Measurements from ENCODE around the gene CD82.
A peak's percentile ranks its signal among the peaks of the same experiment; 100 is the strongest.
"Not testable (repeated sequence)": the region's sequence is repeated elsewhere in the genome, so short reads cannot be mapped to it uniquely, and the experiment has no call there.

The CD82 gene

DNA sequence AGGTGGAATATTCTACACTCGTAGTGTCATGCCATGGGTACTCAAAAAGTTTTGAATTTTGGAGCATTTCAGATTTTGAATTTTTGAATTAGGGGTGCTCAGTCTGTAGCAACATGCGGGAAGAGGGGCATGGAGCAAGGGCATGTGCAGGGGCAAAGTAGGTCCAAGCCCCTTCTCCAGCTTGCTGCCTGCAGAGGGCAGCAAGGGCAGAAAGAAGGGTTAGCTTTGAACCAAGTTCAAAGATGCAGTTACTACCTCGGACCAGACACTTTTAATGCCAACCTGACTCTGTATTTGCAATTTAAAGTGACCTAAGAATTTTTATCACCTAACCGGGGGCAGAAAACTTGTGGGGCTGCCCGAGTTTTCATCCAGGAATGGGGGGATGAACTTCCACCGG lies 68.2 kb downstream of the CD82 start:
- DNase-seq = peak; percentile 13

DNA sequence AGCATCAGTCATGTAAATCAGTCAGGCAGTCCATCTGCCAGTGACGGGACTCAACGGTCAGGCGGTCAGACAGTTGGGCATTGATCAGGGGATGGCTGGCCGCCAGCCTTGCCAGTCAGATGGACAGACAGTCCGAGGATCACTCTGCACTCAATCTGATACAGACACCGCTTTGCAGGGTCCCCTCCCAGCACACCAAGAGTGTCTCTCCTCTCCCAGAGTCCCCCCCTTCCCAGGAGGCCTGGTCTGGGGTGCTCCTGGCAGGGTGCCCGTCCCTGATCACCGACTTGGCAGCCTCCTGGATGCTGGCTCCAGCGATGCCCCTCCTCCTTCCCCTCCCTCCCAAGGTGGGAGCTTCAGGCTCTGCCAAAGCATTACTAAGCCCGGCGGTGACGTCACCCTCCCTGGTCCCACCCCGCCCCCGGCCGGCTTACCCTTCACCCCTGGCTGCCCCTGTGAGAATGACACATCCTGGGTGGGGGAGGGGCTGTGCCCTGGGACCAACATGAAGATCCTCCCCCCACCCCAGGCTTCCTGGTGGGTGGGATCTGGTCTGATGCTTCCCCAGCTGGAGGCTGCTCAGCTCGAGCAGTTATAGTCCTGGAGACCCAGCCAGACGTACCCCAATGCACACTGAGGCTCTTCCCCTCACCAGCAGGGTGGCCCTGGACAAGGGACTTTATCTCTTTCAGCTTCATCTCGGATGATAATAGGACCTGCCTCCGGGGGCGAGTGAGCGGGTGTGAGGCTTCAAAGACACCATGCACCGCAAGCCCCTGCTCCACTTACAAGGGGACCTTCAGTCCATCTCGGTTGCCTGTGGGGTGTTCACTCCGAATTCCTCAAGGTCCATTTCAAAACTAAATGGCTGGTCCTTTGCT lies 69.2 kb downstream of the CD82 start:
- peak; percentile 75 for DNase-seq

DNA sequence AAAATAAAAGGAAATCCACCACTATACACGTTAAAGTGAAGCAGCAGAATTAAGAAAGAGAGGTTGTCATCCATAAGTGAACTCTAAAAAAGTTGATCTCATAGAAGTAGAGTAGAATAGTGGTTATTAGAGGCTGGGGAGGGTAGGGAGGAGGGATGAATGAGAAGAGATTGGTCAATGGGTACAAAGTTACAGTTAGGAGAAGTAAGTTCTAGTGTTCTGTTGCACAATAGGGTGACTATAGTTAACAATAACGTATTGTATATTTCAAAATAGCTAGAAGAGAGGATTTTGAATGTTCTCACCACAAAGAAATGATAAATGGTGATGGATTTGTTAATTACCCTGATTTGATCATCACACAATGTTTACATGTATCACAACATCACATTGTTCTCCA lies 72.0 kb downstream of the CD82 start:
- no peak for DNase-seq

DNA sequence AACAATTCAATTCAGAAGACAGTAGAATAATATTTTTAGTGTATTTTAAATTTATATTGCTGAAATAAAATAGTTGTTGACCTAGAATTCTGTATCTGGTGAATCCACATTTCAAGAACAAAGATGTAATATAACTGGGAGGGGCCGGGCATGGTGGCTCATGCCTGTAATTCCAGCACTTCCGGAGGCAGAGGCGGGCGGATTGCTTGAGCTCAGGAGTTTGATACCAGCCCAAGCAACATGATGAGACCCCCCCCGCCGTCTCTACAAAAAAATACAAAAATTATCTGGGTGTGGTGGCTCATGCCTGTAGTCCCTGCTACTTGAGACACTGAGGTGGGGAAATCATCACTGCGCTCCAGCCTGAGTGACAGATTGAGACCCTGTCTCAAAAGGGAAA lies 72.6 kb downstream of the CD82 start:
- no peak for DNase-seq

DNA sequence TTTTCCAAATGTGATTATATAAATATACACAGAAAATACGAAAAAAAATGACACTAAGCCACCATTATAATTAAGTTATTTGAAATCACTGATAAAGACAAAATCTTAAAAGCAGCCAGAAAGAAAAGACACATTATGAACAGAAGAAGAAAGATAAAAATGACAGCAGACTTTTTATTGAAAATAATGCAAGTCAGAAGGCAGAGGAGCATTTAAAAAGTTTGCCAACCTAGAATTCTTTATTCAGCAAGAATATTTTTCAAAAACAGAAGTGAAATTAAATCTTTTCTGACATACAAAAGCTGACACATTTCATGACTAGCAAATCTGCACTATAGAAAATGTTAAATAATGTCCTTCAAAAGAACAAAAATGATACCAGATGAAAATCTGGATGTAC lies 77.8 kb downstream of the CD82 start:
- no peak for DNase-seq

DNA sequence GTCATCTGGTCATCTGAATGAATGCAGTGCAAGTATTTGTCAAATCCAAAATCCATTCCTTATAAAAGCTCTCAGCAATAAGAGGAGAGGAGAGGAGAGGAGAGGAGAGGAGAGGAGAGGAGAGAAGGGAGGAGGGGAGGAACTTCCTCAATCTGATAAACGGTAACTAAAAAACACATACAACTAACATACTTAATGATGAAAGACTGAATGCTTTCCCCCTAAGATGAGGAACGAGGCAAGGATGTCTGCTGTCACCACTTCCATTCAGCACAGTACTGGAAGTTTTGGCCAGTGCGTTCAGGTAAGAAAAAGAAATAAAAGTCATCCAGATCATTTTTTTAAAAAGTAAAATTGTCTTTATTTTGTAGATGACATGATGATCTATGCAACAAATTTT lies 80.4 kb downstream of the CD82 start:
- DNase-seq = no peak

DNA sequence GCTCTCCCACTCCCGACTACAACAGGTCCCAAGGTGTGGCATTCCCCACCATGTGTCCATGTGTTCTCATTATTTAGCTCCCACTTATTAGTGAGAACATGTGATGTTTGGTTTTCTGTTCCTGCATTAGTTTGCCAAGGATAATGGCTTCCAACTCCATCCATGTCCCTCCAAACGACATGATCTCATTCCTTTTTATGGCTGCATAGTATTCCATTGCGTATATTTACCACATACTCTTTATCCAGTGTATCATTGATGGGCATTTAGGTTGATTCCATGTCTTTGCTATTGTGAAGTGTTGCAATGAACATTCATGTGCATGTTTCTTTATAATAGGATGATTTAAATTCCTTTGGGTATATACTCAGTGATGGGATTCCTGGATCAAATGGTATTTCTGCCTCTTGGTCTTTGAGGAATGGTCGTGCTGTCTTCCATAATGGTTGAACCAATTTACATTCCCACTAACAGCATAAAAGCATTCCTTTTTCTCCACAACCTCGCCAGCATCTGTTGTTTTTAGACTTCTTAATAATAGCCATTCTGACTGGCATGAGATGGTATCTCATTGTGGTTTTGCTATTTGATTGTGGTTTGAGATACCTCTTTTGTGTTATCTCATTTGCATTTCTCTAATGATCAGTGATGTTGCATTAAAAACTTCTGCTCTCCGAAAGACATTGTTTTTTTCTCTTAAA lies 81.9 kb downstream of the CD82 start:
- not testable (repeated sequence) for DNase-seq

DNA sequence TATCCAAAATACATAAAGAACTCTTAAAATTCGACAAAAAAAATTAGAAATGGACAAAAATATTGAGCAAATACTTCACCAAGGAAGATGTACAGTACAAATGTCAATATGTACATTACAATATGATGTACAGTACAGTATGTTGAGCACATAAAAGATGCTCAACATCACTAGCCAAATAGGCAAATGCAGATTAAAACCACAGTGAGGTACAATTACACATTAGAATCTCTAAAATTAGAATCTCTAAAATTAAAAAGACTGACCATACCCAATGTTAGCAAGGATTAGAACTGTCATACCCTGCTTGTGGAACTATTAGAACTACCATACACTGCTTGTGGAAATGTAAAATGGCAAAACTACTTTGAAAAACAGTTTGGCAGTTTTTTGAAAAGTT lies 82.6 kb downstream of the CD82 start:
- DNase-seq = no peak

DNA sequence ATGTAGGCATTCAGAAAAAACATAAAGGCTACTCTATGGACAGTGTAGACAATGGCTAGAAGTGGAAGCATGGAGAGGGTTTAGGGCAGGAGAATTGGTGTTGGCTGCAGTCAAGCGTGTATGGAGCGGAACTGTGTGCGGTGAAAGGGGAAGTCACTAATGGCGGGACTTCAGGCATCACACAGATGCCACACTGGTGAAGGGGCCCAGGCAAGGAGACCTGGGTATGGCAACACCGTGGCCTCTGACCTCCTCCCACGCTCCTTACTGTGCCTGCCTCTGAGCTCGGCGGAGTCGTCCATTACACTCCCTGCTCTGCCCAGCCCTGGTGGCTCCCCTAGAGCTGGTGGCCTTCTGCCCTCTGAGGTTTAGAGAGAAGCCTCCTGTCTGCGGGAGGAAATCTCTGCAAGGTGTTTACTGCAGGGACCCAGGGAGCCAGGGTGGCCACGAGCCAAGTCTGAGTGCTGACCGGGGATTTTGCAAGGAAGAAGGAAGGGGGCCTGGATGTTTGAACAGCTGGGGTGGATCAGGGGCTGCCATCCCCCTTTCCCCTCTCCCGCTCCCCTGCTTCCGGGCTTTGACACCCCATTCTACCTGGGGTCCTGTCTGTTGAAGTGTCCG lies 86.2 kb downstream of the CD82 start:
- no peak for DNase-seq

DNA sequence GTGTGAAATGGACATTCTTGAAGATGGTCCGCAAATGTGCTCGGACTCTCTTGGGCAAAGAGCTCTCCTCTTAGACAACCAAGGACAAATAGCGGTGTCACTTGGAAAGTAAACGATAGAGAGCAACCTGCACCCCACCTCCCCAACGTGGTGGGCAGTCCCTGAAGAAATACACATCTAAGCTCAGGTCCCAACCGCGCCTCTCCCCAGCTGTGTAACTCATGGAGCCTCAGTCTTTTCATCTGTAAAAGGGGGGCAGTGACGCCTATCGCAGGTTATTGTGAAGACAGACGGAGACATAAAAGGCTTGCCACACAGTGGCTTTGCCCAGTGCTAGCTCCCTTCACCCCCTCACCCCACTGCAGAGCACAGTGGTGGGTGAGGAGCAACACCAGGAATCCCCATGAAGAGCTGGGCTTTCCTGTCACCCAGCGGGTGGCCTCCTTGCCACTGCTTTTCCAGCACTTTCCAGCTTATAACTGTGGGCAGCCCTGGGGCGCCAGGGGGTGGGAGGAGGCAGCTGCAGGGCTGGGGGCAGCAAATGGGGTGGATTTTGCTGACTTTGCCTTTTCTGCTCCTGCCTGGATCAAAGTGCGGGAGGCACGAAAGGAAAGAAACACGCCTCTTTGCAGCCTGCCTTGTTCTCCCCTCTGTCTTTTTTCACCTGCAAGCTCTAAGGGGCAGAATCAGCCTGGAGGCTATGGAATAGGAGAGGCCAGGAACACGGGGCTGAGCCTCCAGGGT lies 87.6 kb downstream of the CD82 start:
- DNase-seq = no peak

DNA sequence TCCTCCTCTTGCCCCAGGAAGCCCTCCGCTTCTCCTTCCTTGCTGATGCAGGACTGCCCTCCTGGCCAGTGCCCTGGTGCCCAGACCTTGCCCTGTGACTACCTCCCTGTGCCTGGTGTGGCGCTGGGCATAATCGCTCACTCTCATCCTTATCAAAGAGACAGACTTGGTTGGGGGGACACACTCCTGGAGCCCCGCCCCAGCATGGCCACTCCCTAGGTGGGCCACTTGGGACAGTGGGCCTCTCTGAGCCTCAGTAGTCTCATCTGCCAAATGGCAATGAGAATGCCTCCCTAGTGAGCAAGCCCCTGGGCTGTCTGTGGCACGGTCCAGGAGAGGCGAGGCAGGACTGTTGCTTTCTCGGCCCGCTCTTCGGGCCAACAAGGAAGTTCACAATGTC lies 88.6 kb downstream of the CD82 start:
- DNase-seq = no peak

DNA sequence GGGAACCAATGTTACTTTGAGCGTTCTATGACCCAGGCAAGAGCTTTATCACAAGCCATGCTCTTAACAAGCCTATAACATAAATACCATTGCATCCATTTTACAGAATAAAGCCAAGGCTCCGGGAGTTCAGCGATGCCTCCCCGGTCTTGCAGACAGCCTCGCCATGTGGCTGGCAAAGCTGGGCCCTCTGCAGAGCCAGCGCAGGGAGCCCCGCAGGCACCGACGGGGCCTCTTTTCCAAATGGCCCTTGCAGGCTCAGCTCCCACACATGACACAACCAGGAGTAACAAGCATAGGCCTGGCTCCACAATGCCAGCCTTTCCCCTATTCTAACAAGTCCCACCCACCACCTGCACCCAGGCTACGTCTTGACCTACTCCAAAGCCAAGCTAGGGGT lies 89.1 kb downstream of the CD82 start:
- DNase-seq = no peak

DNA sequence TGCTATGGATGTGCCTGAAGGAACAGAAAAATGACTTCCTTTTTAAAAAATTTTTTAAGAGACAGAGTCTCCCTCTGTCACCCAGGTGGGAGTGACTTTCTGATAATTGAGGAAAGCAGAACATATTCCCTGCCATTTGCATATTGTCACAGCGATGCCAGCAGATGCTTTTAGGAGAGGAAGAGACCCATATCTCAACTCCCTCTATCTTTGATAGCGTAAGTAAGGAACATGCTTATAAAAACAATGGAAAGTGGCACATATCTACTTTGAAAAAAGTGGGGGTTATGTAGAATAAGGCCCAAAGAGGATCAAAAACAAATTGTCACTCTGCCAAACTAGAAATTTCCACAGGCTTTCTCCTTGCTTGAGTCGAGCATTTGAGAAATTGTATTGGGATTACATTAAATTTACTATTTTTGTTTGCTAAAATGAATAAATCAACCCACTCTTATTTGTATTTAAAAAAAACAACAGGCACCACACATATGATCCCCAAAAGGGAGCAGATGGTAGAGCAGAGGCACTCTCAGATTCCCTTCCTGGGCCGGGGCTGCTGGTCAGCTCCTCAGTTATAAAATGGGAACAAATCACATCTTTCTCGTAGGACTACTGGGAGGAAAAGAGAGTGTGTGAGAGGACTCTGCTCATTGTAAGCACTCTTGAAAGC lies 92.5 kb downstream of the CD82 start:
- no peak for DNase-seq

DNA sequence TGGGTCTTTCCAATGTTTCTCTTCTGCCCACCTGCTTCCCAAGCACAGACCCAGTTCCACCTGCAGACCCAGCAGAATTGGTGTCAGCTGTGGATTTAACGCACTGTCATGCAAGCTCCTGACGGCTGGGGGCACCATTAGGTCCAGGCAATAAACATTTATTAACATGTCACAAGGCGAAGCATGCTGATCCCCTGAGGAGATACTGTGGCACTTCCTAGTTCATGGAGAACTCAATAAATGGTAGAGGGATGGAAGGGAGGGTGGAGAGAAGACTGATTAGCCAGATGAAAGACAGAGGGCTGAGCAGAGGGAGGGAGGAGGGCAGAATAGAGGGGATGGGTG lies 93.0 kb downstream of the CD82 start:
- peak; percentile 33 for DNase-seq

DNA sequence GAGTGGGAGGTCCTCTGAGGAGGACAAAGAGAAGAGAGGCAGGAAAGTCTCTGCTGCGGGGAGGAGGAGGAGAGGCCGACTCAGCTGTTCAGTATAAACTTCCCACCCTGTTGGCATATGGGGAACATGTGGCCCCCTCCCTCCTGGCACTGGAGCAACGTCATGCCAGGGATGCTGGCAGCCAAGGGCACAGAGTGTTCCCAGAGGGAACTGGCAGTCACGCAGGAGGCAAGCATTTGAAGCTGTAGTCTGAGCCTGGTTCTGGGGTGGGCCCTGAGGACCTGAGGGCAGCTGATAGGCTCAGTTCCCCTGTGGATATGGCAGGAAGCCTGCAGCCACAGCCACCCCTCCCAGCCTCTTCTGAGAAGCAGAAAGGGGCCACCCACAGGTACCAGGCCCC lies 94.2 kb downstream of the CD82 start:
- no peak for DNase-seq

DNA sequence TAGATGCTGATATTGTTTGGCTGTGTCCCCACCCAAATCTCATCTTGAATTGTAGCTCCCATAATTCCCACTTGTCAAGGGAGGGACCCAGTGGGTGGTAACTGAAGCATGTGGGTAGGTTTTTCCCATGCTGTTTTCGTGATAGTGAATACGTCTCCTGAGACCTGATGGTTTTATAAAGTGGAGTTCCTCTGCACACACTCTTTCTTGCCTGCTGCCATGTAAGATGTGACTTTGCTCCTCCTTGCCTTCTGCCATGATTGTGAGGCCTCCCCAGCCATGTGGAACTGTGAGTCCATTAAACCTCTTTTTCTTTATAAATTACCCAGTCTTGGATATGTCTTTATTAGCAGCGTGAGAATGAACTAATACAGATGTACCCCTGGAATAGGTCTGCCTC lies 95.1 kb downstream of the CD82 start:
- DNase-seq = not testable (repeated sequence)

DNA sequence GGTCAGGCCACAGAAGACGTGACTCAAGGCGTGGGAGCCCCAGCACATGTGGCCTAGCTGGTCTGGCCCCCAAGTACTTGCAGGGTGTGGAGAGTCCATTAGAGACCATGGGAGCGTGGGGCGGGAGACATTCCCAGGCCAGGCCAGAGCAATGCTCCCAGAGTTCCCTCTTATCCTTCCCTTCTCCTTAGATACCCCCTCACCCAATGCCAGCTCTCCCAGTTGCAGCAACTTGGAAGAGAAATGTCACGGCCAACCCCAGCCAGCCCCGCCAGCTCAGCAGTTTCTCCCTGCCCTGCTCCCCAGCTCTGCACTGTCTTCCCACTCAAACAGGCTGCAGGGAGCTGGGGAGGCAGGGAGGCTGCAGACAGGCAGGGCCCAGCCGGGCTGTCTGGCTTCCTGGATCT lies 95.9 kb downstream of the CD82 start:
- no peak for DNase-seq
